Suppressor macrophage treated with lipopolysaccharide for 1 hour (primary cell): Measurements from ENCODE around the gene NAA38.

Experiments used
- DNase-seq, 3 donors: peaks; one replicate each; pipeline ENCODE4 v3.0.0-alpha.2; 2020 to 2022

NAA38 gene

DNA sequence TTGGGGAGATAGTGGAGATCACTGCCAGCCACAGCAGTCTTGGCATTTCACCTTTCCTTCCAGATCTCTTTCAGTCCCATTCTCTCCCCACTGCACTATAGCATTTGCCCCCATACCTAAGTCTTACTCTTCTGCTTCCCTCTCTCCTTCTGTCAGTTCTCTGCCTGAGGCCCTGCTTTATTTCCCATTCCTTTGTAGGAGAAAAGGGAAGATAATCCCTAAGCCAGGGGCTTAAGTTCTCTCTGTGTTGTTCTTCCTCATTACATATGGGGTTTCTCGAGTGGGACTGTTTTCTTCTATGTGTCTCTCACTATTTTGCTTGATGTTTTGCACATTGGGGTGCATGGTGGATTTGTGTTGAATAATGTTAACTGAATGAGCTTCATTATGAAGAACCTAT, 16.9 kb downstream of the NAA38 start:
- peak in 1 of 3 donors; percentile 17 for DNase-seq

DNA sequence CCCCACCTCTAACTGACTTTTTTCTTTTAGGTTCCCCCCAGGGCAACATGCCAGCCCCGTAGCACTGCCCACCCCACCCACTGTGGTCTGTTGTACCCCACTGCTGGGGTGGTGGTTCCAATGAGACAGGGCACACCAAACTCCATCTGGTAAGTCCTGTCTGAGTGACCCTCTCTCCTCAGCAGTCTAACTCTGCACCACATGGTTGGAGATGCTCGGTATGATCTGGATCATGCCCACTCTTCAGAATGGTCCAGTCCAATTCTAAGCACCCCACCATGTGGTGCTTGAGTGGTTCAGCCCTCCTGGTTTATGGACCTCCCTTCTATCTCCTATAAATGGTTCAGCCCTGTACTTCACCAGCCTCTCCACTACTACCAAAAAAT, 17.5 kb downstream of the NAA38 start:
- DNase-seq: peak in 2 of 3 donors; percentile 41 to 53

DNA sequence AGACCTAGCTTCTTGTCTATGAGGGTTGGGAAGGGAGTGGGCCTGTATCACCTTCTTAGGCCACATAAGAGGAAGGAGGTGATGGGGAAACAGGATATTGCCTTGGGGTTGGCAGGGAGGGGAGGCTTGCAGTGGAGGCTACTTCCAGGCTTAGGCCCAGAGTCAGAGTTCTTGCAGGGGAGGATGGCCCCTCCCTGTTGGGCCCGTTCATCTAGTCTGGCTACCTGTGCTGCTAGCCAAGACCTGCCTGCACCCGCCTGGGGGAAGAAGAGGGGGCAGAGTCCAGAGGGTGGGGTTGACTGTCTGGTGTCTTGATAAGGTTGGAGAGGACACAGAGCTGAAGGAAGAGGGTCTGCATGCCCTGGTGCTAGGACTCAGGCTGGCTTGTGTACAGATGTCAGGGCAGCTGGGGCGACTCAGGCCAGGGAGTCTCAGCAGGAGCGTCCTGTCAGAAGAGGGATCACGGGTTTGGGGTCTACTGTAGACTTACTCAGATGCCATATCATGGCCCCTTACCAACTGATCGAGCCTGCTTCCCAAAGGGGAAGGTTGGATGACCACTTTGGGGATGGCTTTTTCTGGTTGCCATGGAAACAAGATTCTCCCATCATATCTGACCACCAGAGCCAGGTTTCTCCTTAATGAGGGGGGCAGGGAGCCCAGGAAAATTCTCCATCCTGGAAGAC, 18.0 kb downstream of the NAA38 start:
- DNase-seq: peak in 2 of 3 donors; percentile 47 to 53

DNA sequence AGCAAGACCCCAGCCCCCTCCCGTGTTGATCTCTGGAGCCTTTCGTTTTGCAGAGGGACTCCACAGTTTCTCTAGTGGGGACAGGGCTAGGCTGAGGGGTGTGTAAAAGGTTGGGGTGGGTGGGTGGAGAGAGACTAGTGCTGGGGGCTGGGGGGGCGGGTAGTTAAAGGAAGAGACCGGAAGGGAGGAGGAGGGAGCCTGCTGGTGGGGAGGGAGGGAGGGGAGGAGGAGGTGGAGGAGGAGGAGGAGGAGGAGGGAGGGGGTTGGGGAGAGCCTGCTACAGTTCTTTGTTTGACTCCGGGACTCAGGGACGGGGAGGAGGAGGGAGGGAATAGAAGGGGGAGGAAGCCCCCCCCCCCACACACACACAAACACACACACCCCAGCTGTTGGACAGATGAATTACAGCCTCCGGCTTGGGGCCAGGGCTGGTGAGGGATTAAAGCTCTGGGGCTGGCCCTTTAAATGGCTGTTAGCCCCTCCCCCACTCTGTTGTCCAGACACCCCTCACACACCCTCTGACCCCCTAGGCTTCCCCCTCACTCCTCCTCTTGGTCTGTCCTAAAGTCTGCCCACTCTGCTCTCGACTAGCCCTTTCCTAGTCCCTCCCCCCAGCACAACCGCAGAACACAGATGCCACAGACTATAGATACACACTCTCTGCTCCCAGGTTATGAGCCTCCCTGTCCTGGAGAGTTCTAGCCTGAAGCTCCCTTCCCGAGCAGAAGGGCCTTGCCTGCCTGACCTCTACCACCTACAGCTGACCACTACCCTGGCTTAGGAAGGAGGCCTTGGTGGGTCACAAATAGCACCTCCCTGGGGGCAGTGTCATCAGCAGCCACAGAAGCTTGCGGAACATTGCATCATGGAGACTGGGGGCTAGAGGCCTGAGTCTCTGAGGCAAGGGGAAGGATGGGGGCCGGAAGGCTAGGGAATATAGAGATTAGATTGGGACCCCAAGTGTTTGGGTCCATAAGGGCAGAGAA, 19.0 kb downstream of the NAA38 start:
- DNase-seq: peak; percentile 53 to 57 (median 57)

DNA sequence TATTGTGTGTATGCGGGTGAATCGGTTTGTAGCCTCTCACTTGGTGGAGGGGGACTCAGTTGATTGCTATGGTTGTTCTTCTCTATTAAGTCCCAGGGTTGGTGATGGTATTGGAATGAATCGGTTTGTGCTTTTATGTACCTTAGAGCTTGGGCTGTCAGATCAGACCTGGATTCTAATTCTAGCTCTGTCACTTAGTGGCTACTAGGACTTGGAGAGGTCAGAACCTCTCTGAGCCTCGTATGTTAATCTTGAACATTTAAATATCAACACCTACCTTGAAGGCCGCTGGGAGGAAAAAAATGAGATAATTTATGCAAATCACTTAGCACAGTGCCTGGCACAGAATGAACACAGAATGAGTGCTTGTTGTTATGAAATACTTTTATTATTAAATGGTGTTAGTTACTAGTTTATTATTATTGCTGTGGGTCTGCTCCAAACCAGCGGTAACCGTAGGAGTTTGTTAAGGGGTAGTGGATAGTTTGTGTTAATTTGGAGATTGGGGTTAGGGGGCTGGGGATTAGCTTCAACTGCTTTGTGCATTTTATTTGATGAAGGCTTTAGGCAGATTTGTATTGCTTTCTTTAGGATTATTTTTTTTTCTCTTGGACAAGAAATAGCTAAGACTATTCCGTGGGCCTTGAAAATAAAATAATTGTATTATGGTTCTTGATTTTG, 19.8 kb downstream of the NAA38 start:
- peak; percentile 48 to 76 (median 57) for DNase-seq

DNA sequence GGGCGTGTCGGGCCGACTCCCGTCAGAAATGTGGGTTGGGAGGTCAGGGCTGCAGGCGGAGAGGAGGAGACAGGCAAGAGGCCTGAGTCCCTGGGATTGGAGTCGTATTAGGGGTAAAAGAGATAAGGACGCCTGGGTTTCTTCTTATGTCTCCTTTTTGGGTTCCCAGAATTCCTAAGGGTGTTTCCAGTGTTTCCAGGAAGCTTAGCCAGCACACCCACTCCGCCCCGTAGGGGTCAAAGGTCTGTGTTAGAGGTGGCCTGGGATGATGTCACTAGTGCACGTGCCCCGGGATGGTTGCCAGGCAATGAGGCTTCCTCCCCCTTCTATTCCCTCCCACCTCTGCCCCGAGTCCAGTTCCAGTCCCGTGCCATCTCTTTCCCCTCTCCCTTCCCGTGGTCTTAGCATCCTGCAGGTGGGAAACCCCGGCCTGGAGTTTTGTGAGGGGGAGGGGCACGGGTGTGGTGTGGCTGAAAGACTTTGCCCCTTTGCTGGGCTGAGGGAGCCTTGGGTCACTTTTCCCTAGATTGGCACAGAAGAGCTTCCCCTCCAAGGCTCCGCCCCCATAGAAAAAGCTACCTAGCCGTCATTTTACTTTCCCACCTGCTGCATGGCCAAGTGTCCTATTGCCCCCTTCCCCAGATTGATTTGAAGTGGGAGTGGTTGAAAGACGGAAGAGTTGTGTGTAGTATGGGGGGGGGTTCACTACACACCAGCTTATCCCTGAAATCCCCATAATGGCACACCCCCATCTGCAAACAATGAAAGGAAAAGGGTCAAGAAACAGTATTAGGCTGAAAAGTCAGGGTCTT, 20.6 kb downstream of the NAA38 start:
- peak; percentile 90 to 93 (median 92) for DNase-seq

DNA sequence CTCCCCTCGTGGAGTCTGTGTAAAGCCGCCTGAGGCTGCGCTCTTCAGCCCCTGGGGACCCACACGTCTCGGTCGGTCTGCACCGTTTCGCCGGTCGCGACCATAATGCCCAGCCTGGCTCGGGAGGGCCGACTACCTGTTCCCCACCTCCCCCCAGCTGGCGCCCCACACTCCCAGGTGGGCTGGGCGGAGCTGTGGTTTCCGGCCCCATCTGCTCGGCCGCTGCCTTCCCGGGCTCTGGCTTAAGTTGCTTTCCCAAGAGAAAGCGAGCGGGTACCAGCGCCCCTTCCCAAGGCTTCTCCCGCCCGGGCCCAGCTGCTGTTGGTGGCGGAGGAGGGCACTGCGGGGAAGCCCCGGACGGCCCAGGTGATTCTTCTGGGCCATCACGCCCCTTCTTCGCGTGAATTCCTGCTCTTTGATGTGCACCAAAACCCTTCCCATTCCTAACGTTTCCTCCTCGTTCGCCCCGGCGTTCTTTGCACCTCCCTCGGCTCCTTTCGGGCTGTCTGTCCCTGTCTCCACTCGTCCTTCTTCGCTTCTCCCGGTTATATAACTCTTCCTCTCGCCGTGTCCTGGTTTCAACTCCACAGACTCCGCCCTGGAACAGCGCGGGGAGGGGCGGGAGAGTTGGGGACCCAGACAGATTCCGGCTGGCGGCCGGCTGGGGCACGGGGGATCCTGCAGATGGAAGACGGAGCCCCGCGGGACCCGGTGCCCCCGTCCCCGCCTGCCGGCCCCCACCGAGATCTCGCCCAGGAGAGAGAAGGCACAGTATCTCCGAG, 21.4 kb downstream of the NAA38 start:
- DNase-seq: peak; percentile 56 to 77 (median 64)

DNA sequence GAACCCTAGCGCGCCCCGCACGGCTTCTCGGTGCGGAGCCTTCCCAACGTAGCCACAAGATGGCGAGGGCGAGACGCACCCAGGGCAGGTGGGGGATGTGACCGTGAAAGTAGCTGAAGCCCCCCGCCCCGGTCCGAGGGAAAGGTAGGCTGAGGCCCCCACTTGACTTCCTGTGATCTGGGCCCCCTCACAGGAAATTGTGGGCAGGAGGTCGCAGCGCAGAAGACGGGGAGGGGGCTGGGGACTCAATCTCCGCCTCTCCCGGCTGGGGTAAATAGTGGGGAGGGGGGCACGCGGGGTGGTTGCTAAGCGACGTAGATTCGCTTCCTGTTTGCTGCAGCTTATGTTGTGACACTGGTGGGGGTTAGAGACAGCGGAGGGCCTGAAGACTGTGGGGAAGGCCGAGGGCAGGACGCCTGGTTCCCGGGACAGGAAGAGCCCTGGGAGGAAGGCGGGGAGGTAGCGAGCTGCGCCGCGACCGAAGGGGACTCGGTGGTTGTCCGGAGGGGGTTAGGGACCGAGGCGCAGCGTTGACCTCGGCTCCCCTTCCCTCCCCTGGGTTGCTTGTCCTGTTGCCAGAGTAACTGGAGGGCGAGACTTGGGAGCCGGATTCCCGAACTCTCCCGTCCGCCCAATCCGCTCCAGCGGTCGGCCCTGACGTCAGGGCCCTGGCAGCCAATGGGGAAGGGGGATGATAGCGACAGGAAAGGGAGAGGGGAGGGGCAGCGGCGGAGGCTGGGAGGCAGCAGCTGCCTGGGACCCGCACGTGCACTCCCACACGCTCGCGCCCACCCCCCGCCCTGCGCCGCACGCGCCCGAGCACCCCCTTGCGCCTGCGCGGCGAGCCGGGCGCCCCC, 22.2 kb downstream of the NAA38 start:
- DNase-seq: peak; percentile 94 to 97 (median 95)

DNA sequence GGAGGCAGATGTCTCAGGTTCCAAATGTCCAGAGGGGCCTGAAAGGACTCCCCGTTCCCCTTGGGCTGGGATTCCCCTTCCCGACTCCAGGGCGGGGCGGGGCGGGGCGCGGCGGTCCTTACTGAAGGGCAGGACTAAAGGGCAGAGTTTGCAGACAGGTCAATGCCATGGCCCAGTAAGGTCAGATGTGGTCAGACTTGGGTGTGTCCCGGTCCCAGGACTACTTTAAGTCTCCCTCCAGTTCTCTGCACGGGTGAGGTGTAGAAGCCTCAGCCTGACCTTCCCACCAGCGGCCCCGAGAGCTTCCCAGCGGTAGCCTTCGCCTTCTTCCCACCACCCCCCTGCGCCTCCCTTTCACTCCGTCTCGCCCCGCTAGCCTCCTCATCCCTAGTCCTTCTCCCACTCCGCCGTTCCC, 22.8 kb downstream of the NAA38 start:
- peak; percentile 82 to 94 (median 88) for DNase-seq

DNA sequence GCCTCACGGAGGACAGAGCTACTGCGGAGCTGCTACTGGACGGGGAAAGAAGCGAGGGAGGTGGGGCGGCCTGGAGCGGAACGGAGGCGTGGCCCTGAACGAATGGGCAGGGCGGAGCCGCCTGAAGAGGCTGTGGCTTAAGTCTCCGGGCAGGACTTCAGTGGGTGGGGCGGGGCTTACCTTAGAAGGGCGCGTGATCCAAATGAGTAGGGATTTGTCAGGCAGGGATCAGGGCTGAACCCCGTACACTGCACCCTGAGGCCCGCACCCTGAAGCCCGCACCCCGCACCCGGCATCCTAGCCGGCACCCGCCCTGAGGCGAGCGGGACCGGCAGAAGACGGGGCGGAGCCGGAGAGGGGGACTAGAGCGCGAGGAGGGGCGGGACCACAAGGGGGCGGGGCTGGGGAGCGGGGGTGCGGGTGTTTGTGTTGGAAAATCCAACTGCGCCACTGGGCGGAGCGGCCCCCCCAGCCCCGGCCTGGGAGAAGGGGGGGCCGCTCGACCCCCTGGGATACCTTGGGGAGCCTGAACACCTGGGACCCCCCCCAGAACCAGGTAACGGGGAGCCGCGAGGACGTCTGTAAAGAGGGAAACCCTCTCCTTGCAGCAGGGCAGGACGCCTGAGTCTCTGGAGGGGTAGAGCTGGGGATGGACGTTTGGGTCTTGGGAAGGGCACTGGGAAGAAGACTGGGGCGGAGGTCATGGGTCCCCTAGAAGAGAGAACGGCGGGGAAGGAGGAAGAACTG, 23.4 kb downstream of the NAA38 start, which contains the start of gene KDM6B:
Gene KDM6B (plus strand): TSS at position 423 of the 747 bp plus-strand sequence. CDS start 11,338 bp downstream, outside the sequence.
- DNase-seq: peak; percentile 94 to 97 (median 97)

DNA sequence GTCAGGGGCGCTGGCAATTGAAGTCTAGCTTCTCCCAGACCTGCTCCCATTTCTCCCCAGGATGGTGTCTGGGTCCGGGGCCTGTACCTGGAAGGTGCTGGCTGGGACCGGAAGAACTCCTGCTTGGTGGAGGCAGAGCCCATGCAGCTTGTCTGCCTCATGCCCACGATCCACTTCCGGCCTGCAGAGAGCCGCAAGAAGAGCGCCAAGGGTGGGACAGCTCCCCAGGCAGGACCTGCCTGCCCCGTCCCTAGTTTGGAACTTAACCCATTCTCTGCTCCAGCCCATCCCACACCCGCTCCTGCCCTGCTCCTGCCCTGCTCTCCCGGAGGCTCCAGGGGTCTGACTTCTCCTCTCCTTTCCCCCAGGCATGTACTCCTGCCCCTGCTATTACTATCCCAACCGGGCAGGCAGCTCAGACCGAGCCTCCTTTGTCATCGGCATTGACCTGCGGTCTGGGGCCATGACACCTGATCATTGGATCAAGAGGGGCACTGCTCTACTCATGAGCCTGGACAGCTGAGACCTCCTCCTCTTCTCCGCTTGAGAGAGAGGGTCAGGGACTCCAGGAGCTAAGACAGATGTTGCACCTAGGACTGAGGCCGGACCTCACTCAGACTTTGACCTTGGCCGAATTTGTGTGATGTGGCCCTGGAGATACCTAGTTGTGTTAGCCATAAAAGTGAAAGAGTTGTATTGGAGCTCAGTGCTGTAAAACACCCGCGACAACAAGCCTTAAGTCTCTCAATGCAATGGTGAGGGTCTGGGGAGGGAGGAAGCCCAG, 24.2 kb downstream of the NAA38 start:
- DNase-seq: no peak

DNA sequence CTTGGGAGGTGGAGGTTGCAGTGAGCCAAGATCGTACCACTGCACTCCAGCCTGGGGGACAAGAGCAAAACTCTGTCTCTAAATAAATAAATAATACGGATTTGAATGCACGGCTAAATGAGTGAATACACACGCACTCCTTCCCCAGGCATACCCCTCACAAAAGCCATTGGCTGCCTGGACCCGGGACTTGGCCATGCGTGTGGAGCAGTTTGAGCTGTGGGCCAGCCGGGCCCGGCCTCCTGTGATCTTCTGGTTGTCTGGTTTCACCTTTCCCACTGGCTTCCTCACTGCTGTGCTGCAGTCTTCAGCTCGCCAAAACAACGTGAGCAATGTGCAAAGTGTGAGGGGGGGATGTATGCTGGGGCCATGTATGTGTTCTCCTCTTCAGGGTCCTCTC, 24.9 kb downstream of the NAA38 start:
- no peak for DNase-seq

DNA sequence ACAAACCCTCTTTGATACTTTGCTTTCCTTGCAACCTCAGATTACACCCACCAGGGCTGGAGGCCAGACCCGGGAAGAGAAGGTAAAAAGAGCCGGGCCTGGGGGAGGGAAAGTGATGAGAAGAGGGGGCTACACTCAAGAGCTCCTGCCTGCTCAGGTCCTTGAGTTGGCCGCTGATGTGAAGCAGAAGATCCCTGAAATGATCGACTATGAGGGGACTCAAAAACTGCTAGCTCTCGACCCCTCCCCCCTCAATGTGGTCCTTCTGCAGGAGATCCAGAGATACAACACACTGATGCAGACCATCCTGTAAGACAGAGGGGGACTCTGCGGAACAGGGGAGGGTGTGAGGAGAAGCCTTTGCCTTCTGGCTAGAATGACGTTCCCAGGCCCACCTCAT, 26.1 kb downstream of the NAA38 start:
- DNase-seq: no peak

DNA sequence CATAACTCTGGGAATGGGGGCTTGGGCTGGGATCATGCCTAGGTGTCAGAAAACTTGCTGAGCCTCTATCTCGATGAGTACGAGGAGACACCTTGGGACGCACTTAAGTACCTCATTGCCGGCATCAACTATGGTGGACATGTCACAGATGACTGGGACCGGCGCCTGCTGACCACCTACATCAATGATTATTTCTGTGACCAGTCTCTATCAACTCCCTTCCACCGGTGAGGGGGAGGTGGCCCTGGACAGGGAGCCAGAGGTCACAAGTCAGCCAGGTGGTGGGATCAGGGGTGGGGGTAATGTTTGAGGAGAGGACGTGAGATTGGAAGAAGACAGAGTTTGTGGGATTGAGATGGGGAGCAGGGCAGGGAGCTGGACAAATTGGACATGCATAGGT, 26.7 kb downstream of the NAA38 start:
- no peak for DNase-seq

DNA sequence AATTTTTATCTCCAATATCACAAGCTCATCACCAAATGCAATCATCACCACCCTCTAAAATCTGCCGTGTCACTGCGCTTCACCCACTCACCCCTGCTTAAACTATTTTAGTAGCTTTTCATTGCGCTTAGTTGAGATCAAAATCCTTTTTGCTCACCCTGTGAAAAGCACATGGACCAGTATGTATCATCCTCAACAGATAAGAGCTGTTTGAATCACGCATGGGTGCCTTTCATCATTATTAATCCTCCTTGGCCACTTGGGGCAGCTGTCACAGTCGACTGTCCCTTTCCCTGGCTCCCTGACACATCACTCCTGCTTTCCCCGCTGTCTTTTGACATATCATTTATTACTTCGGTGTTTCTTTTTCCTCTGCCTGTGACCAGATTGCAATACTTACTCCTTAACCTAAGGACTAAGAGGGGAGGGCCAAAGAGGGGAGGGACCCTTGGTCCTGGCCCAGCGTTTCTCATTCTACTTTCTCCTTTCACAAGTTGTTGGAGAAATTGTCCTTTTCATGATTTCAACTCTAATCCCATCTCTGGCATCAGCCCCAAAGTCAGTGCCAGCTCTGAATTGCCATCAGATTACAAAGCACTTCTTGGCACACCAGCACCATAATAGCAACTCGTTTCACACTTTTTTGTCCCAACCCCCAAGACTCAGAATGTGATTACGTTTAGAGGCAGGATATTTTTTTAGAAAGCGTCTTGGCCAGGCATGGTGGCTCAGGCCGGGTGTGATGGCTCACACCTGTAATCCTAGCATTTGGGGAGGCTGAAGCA, 32.0 kb downstream of the NAA38 start:
- DNase-seq: peak; percentile 65 to 67 (median 66)

DNA sequence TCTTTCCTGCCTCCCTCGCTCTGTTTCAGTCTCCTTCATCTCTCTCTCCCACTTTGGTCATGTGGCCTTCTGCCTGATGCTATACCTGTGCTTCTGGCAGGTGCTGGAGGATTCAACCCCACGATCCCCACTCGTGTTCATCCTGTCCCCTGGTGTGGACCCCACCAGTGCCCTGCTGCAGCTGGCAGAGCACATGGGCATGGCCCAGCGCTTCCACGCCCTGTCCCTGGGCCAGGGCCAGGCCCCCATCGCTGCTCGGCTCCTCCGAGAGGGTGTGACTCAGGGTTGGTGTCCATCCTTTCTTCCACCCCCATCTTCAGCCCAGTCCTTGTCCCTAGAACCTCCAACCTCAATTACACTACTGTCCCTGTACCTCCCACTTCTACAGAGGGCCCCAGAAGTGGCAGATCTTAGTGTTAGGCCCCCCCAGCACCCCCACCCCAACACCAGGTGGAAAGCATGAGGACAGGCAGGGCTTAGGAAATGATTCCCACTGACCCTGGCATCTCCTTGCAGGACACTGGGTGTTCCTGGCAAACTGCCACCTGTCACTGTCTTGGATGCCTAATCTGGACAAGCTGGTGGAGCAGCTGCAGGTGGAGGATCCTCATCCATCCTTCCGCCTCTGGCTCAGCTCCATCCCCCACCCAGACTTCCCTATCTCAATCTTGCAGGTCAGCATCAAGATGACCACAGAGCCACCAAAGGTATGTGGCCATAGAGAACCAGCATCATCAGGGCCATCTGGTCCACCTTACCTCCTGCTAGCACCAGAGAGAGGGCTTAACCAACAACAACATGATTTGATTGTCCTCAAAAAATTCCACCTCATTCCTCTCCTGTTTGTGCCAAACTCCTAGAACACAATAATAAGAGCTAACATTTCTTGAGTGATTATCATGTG, 33.1 kb downstream of the NAA38 start:
- no peak for DNase-seq

DNA sequence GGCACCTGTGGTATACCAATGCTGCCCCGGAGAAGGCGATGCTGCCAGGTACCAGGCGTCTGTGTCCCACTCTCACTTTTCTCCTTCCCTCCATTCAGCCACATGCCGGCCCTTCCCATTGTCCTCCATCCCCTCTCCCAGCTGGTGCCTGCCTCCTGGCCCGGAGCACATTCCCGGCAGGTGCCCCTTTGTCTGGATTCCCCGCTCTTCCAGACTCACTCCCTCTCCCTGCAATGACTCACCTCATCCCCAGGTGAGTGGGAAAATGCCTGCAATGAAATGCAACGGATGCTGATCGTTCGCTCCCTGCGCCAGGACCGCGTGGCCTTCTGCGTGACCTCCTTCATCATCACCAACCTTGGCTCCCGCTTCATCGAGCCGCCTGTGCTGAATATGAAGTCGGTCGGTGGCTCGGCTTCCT, 33.8 kb downstream of the NAA38 start:
- no peak for DNase-seq
